HEK293T (cell line): ENCODE measurements around the gene SHISA9.

Source experiments
- CTCF ChIA-PET: fragments of 350-600 bp; formaldehyde crosslinking; extraction: SDS; loops from one replicate; lab custom pipeline; 2021; ENCODE audit warnings: antibody characterized with exemption, inconsistent platforms; lab: Yijun Ruan, JAX
- POLR2A ChIA-PET: fragments of 350-600 bp; formaldehyde crosslinking; extraction: SDS; loops from one replicate; lab custom pipeline; 2020; ENCODE audit warnings: antibody characterized with exemption, inconsistent platforms; lab: Yijun Ruan, JAX
- DNase-seq: peaks from one replicate; pipeline ENCODE4 v3.0.0; 2012; ENCODE audit warnings: mixed read lengths; ENCODE audit errors: extremely low spot score
- ARNT ChIP-seq: fragments of 450-650 bp; IDR thresholded peaks from 2 replicates; pipeline ENCODE4 v1.6.1; 2017; ENCODE audit warnings: mild to moderate bottlenecking
- BHLHE40 ChIP-seq: fragments of 450-650 bp; IDR thresholded peaks from 2 replicates; pipeline ENCODE4 v1.6.1; 2016; ENCODE audit warnings: mild to moderate bottlenecking, moderate library complexity, borderline replicate concordance
- CTBP1 ChIP-seq: fragments of 450-650 bp; IDR thresholded peaks from 2 replicates; pipeline ENCODE4 v1.6.1; 2016; ENCODE audit warnings: borderline replicate concordance
- ELF4 ChIP-seq: fragments of 450-650 bp; IDR thresholded peaks from 2 replicates; pipeline ENCODE4 v1.6.1; 2017; ENCODE audit warnings: antibody characterized with exemption
- FOXA1 ChIP-seq: fragments of 450-650 bp; IDR thresholded peaks from 2 replicates; pipeline ENCODE4 v1.6.1; 2016; ENCODE audit warnings: mild to moderate bottlenecking
- FOXK2 ChIP-seq: fragments of 450-650 bp; IDR thresholded peaks from 2 replicates; pipeline ENCODE4 v1.6.1; 2016; ENCODE audit warnings: mild to moderate bottlenecking
- FOXM1 ChIP-seq: fragments of 450-650 bp; IDR thresholded peaks from 2 replicates; pipeline ENCODE4 v1.6.1; 2017; ENCODE audit warnings: mild to moderate bottlenecking, borderline replicate concordance
- HDGF ChIP-seq: fragments of 450-650 bp; IDR thresholded peaks from 2 replicates; pipeline ENCODE4 v1.6.1; 2017; ENCODE audit warnings: antibody characterized with exemption, borderline replicate concordance
- L3MBTL2 ChIP-seq: fragments of 450-650 bp; conservative IDR thresholded peaks from 2 replicates; pipeline ENCODE4 v1.6.1; 2016; ENCODE audit warnings: mild to moderate bottlenecking
- LEF1 ChIP-seq: fragments of 450-650 bp; IDR thresholded peaks from 2 replicates; pipeline ENCODE4 v1.6.1; 2017; ENCODE audit warnings: mild to moderate bottlenecking, borderline replicate concordance
- NFRKB ChIP-seq: fragments of 450-650 bp; IDR thresholded peaks from 2 replicates; pipeline ENCODE4 v1.6.1; 2016; ENCODE audit warnings: mild to moderate bottlenecking, moderate library complexity
- SP1 ChIP-seq: fragments of 450-650 bp; IDR thresholded peaks from 2 replicates; pipeline ENCODE4 v1.6.1; 2017
- SUZ12 ChIP-seq: fragments of 450-650 bp; IDR thresholded peaks from 2 replicates; pipeline ENCODE4 v1.6.1; 2016; ENCODE audit warnings: mild to moderate bottlenecking
- TARDBP ChIP-seq: fragments of 450-650 bp; IDR thresholded peaks from 2 replicates; pipeline ENCODE4 v1.6.1; 2016
- ZNF384 ChIP-seq: fragments of 450-650 bp; IDR thresholded peaks from 2 replicates; pipeline ENCODE4 v1.6.1; 2016
- TF ChIP-seq, protein P1 (sequence below): fragments of 450-650 bp; IDR thresholded peaks from 2 replicates; pipeline ENCODE4 v1.6.1; 2016

The SHISA9 gene

GRCh38 chr16:13083681-13084080 lies 182.3 kb downstream of the SHISA9 start:
- ChIA-PET POLR2A (no interaction called here), CTCF (no interaction called here)
- no peak for DNase-seq
- TF ChIP-seq ARNT (no peak), LEF1 (no peak), ELF4 (no peak), ZNF384 (no peak), NFRKB (no peak), CTBP1 (no peak), FOXM1 (no peak), HDGF (no peak), FOXA1 (no peak), TARDBP (no peak), SP1 (no peak), SUZ12 (no peak), L3MBTL2 (no peak), BHLHE40 (no peak)
- TF ChIP-seq, protein P1, sequence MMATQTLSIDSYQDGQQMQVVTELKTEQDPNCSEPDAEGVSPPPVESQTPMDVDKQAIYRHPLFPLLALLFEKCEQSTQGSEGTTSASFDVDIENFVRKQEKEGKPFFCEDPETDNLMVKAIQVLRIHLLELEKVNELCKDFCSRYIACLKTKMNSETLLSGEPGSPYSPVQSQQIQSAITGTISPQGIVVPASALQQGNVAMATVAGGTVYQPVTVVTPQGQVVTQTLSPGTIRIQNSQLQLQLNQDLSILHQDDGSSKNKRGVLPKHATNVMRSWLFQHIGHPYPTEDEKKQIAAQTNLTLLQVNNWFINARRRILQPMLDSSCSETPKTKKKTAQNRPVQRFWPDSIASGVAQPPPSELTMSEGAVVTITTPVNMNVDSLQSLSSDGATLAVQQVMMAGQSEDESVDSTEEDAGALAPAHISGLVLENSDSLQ = no peak

DNA sequence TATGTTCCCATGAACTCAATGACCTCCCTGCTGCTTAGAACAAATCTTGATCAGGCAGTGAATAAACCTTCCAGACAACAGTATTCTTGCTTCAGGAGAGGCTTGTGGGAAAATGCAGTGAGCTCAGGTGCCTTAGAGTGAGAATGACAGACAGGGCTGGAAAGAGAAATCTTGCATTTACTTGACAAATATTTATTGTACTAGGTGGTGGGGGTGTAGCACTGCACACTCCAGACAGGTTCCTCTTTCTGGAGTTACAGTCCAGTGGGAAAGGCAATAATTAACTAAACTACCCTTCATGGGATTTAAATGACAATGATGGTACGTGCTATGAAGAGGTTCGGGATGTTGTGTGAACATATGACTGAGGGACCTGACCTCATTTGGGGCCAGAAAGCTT lies 182.9 kb downstream of the SHISA9 start:
- TF ChIP-seq FOXK2 (no peak), ARNT (no peak), SP1 (no peak), TARDBP (no peak), HDGF (no peak), SUZ12 (no peak), CTBP1 (no peak), LEF1 (no peak)
- TF ChIP-seq, protein P1 = no peak
- ChIA-PET POLR2A (no interaction called here), CTCF (no interaction called here)
- no peak for DNase-seq

- ChIA-PET CTCF (no interaction called here), POLR2A (no interaction called here)
- DNase-seq = no peak
- no peak for TF ChIP-seq SUZ12
- no peak for TF ChIP-seq FOXM1
- no peak for TF ChIP-seq ARNT
- TF ChIP-seq FOXK2 = no peak
- TF ChIP-seq ELF4 = no peak
- TF ChIP-seq LEF1 = no peak
- TF ChIP-seq HDGF = no peak
- no peak for TF ChIP-seq NFRKB
- TF ChIP-seq, protein P1 = no peak
- TF ChIP-seq CTBP1 = no peak
- TF ChIP-seq SP1 = no peak
- TF ChIP-seq ZNF384 = no peak
Measured at GRCh38 chr16:13093661-13094060, 192.3 kb downstream of the SHISA9 start.

GRCh38 chr16:13095061-13095460 lies 193.7 kb downstream of the SHISA9 start:
- ChIA-PET POLR2A (no interaction called here), CTCF (no interaction called here)
- no peak for TF ChIP-seq CTBP1
- TF ChIP-seq ARNT = no peak
- no peak for TF ChIP-seq NFRKB
- no peak for TF ChIP-seq ELF4
- no peak for TF ChIP-seq LEF1
- TF ChIP-seq, protein P1 = no peak
- no peak for TF ChIP-seq TARDBP
- no peak for TF ChIP-seq FOXA1
- no peak for TF ChIP-seq SUZ12
- TF ChIP-seq L3MBTL2 = no peak
- TF ChIP-seq FOXM1 = no peak
- DNase-seq = no peak

DNA sequence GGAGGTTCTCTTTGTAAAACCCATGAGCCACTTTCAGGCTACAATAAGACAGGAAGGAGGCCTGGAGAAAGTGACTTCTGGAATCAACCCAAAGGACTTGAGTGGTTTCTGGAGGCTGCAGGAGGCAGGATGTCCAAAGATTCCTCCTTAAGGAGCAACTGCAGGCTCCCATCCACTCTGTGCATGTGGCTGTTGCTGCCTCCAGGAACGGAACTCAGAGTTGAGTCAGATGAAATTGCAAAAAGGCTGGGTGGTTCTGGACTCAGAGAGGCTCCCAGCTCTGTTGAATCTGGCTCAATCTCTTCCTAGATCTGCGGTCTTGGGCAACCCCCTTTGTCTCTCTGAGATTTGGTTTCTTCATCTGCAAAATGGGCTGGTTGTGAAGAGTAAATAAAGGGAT lies 197.1 kb downstream of the SHISA9 start:
- POLR2A ChIA-PET = no interaction called here
- CTCF ChIA-PET = no interaction called here
- no peak for DNase-seq

GRCh38 chr16:13099822-13100221 lies 198.4 kb downstream of the SHISA9 start:
- DNase-seq = no peak
- TF ChIP-seq SUZ12 = no peak
- ChIA-PET POLR2A (no interaction called here), CTCF (no interaction called here)

More for the DNA sequence above, 197.1 kb downstream of the SHISA9 start:
- no peak for TF ChIP-seq SUZ12
- no peak for TF ChIP-seq BHLHE40
- no peak for TF ChIP-seq TARDBP
- TF ChIP-seq ZNF384 = no peak

- no peak for DNase-seq
- no peak for TF ChIP-seq SP1
- no peak for TF ChIP-seq L3MBTL2
- TF ChIP-seq TARDBP = no peak
- no peak for TF ChIP-seq LEF1
- TF ChIP-seq ARNT = no peak
- TF ChIP-seq ELF4 = no peak
- no peak for TF ChIP-seq FOXA1
- no peak for TF ChIP-seq CTBP1
- TF ChIP-seq ZNF384 = no peak
- TF ChIP-seq SUZ12 = no peak
- no peak for TF ChIP-seq FOXM1
- CTCF ChIA-PET = no interaction called here
- POLR2A ChIA-PET = no interaction called here
Measured at GRCh38 chr16:13100970-13101369, 199.6 kb downstream of the SHISA9 start.
